MM.1S (cell line): Measurements from ENCODE around the gene BEGAIN.

ENCODE experiments used
- DNase-seq: peaks from one replicate; pipeline ENCODE4 v3.0.0-alpha.2; 2015
- H2AFZ ChIP-seq: fragments of 300-600 bp; sonication (generic); 2 replicates; pipeline ENCODE4 v1.6.0; 2016; ENCODE audit warnings: antibody characterized with exemption, low read length
- H3F3A ChIP-seq: fragments of 300-600 bp; sonication (generic); 2 replicates; pipeline ENCODE4 v1.6.1; 2016; ENCODE audit warnings: mild to moderate bottlenecking, antibody characterized with exemption, low read length, moderate library complexity, mixed read lengths; ENCODE audit not compliant: insufficient read depth
- H3K27ac ChIP-seq: fragments of 300-600 bp; sonication (generic); 2 replicates; pipeline ENCODE4 v1.5.1; 2016; ENCODE audit warnings: mild to moderate bottlenecking, low read length
- H3K27me3 ChIP-seq: fragments of 300-600 bp; sonication (generic); replicated peaks from 2 replicates; pipeline ENCODE4 v1.6.0; 2016; ENCODE audit warnings: low read length; ENCODE audit not compliant: insufficient read depth
- H3K36me3 ChIP-seq: fragments of 300-600 bp; sonication (generic); replicated peaks from 2 replicates; pipeline ENCODE4 v1.6.1; 2016; ENCODE audit warnings: mild to moderate bottlenecking, low read length, mixed read lengths; ENCODE audit not compliant: insufficient read depth
- H3K4me1 ChIP-seq: fragments of 300-600 bp; sonication (generic); 2 replicates; pipeline ENCODE4 v1.6.1; 2016; ENCODE audit warnings: low read length, mixed read lengths
- H3K4me2 ChIP-seq: fragments of 300-600 bp; sonication (generic); 2 replicates; pipeline ENCODE4 v1.6.0; 2016; ENCODE audit warnings: low read depth, low read length
- H3K4me3 ChIP-seq: fragments of 300-600 bp; sonication (generic); 2 replicates; pipeline ENCODE4 v1.5.1; 2016; ENCODE audit warnings: low read length, mixed read lengths
- H3K79me2 ChIP-seq: fragments of 300-600 bp; sonication (generic); 2 replicates; pipeline ENCODE4 v1.6.1; 2016; ENCODE audit warnings: mixed run types, low read length, mixed read lengths
- H3K9ac ChIP-seq: fragments of 300-600 bp; sonication (generic); 2 replicates; pipeline ENCODE4 v1.6.1; 2016; ENCODE audit warnings: low read length, mixed read lengths
- H3K9me2 ChIP-seq: fragments of 300-600 bp; sonication (generic); replicated peaks from 2 replicates; pipeline ENCODE4 v1.6.1; 2016; ENCODE audit warnings: mild to moderate bottlenecking, low read length, mixed read lengths; ENCODE audit not compliant: insufficient read depth
- H3K9me3 ChIP-seq: fragments of 300-600 bp; sonication (generic); replicated peaks from 2 replicates; pipeline ENCODE4 v1.6.1; 2016; ENCODE audit warnings: mild to moderate bottlenecking, low read length, mixed read lengths; ENCODE audit not compliant: insufficient read depth
- H4K20me1 ChIP-seq: fragments of 300-600 bp; sonication (generic); 2 replicates; pipeline ENCODE4 v1.6.1; 2016; ENCODE audit warnings: mild to moderate bottlenecking, low read length, moderate library complexity, mixed read lengths; ENCODE audit not compliant: insufficient read depth
- EZH2 ChIP-seq: fragments of 300-600 bp; sonication (generic); optimal IDR thresholded peaks from 2 replicates; pipeline ENCODE3; 2017; ENCODE audit warnings: low read depth, mild to moderate bottlenecking, antibody characterized with exemption, low read length, mixed read lengths
- EZH2phosphoT487 ChIP-seq: fragments of 300-600 bp; sonication (generic); IDR thresholded peaks from 2 replicates; pipeline ENCODE4 v1.6.1; 2018; ENCODE audit warnings: antibody characterized with exemption, low read length
- TF ChIP-seq, protein P1 (sequence below): fragments of 300-600 bp; sonication (generic); IDR thresholded peaks from 2 replicates; pipeline ENCODE4 v1.5.1; 2016; ENCODE audit warnings: antibody characterized with exemption, low read length, mixed read lengths

Gene BEGAIN

DNA sequence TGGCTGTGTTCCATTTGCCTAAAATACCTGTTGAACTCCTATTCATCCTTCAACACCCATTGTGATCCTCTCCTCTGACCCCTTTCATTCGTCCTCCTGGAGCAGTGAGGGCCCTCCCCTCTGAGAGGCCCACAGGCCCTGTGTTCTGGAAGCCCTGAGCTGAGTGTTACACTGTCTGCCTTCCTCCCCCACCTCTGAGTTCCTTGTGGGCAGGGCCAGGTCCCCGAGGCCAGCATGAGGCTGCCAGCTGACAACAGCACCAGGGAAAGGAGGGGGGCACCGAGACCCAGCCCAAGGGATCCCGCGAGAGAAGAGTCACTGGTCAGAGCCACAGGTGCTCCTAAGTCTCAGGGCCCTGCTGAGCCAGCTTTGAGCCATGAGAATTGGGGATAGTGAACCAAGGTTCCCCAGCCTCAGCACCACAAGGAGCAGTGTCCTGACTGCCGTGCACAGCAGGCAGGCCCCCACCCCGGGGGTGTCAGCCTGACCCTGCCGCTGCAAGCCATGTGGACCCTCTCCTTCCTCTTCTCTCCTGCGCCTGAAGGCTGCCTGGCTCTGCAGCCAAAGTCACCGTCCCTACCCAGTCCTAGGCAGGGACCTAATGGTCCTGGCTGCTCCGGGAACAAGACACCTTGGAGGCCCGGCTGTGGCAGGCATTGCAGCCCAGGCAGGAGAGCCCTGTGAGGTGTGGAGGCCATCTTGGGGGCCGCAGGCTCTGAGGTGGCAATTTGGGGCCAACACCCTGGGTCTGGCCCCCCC lies 52.5 kb downstream of the BEGAIN start:
- Histone ChIP-seq H3K4me3 (no peak overlapping the region), H3K9me2 (no peaks in the 10 kb centered on the region), H3K27me3 (no peaks in the 10 kb centered on the region), H3K9me3 (no peaks in the 10 kb centered on the region), H2AFZ (no peak overlapping the region), H4K20me1 (no peaks in the 10 kb centered on the region), H3K36me3 (no peaks in the 10 kb centered on the region), H3F3A (no peaks in the 10 kb centered on the region), H3K79me2 (no peaks in the 10 kb centered on the region), H3K4me1 (no peaks in the 10 kb centered on the region), H3K27ac (no peak overlapping the region), H3K9ac (no peak overlapping the region), H3K4me2 (no peak overlapping the region)
- TF ChIP-seq, protein P1, sequence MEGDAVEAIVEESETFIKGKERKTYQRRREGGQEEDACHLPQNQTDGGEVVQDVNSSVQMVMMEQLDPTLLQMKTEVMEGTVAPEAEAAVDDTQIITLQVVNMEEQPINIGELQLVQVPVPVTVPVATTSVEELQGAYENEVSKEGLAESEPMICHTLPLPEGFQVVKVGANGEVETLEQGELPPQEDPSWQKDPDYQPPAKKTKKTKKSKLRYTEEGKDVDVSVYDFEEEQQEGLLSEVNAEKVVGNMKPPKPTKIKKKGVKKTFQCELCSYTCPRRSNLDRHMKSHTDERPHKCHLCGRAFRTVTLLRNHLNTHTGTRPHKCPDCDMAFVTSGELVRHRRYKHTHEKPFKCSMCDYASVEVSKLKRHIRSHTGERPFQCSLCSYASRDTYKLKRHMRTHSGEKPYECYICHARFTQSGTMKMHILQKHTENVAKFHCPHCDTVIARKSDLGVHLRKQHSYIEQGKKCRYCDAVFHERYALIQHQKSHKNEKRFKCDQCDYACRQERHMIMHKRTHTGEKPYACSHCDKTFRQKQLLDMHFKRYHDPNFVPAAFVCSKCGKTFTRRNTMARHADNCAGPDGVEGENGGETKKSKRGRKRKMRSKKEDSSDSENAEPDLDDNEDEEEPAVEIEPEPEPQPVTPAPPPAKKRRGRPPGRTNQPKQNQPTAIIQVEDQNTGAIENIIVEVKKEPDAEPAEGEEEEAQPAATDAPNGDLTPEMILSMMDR = no peak
- TF ChIP-seq EZH2phosphoT487 (no peak), EZH2 (no peak)
- DNase-seq = no peak

DNA sequence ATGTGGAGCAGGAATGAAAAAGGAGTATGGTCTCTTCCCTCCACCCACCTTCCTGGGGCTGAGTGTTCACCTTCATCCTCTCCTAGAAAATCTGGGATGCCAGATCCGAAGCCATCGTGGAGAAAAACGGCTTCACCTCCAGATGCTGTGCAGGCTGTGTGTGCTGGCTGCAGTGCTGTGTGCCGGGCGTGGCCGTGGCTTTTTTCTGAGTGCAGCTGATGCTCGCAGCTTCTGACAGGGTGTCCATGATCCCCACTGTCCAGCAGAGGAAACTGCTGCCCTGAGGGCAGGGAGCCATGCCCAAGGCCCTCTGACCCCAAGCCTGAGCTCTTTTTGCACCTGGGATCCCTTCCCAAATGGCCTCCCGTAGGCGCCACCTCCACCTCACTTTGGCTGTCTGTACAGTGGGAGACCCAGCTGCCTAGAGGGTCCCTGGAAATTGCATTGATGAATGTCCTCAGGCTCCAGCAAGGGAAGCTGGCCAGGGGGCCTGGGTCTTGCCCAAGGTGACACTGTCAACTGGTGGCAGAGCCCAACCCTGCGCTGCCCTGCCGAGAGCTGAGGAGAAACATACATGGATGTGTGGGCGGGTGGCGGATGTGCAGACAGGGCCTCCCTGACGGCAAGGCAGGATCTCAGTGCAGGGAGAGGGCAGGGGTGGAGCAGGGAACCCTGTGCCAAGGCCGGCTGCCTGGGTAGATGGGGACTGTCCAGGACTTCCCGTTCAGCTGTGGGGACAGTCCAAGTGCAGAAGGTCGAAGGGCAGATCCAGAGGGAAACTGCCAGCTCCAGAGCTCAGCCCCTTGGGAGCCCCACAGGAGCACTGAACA lies 53.3 kb downstream of the BEGAIN start:
- no peak overlapping the region for H2AFZ ChIP-seq
- no peaks in the 10 kb centered on the region for H3K9me3 ChIP-seq
- no peak overlapping the region for H3K27ac ChIP-seq
- H3K4me1 ChIP-seq = no peaks in the 10 kb centered on the region
- no peak for TF ChIP-seq EZH2phosphoT487
- TF ChIP-seq, protein P1 = no peak
- TF ChIP-seq EZH2 = no peak
- no peak overlapping the region for H3K4me2 ChIP-seq
- no peak for DNase-seq
- H3F3A ChIP-seq = no peaks in the 10 kb centered on the region
- no peaks in the 10 kb centered on the region for H4K20me1 ChIP-seq
- H3K9ac ChIP-seq = no peak overlapping the region
- H3K4me3 ChIP-seq = no peak overlapping the region
- no peaks in the 10 kb centered on the region for H3K36me3 ChIP-seq
- no peaks in the 10 kb centered on the region for H3K27me3 ChIP-seq
- no peaks in the 10 kb centered on the region for H3K9me2 ChIP-seq
- H3K79me2 ChIP-seq = no peaks in the 10 kb centered on the region

DNA sequence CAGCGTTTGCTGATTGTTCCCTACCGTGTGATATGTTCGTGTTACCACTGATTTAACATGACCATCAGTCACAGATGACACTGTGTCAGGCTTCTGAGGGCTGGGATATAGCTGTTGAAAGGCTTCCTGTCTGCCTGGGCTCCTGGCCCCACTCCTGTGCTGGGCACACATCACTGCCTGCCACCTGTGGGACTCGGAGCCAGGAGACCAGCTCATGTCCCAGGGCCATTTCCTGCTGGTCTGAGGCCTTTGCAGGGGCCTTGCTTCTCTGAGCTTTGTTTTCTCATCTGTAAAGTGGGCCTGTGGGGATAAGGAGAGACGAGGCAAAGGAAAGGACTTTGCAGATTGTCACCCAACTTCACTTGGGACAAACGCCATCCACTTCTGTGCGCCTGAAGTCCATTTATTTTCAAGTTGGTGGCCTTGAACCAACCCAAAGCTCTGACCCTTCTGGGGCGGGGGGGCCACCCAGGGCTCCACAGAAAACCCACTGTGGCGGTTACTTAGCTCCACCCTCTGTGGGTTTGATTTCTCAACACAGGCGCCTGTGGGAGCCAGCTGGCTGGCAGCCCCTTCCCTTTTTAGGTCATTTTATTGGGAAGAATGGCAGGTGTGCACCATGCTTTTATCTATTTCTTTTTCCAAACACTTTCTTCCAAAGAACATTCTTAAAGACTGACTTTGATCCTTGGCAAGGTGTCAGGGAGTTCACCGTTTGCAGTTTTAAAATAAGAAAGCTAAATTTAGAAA lies 54.1 kb downstream of the BEGAIN start:
- Histone ChIP-seq H3K27me3 (no peaks in the 10 kb centered on the region), H3K9me3 (no peaks in the 10 kb centered on the region), H3K4me1 (no peaks in the 10 kb centered on the region), H3K9ac (no peak overlapping the region), H3K27ac (no peak overlapping the region), H3K36me3 (no peaks in the 10 kb centered on the region), H3K4me2 (no peak overlapping the region), H3F3A (no peaks in the 10 kb centered on the region), H3K4me3 (no peak overlapping the region), H3K9me2 (no peaks in the 10 kb centered on the region), H2AFZ (no peak overlapping the region), H3K79me2 (no peaks in the 10 kb centered on the region), H4K20me1 (no peaks in the 10 kb centered on the region)
- no peak for DNase-seq
- TF ChIP-seq EZH2 (no peak), EZH2phosphoT487 (no peak)
- TF ChIP-seq, protein P1 = no peak
